ENCODE results near the gene KIAA0040.

Gene KIAA0040

GRCh38 chr1:175195798-175196197 lies 3.2 kb upstream of the KIAA0040 start:
- no peak for DNase-seq (ENCODE audit: low spot score)
- Histone ChIP-seq H3K4me3 (ENCODE audit: severe bottlenecking) (no peak overlapping the region), H3K9me3 (ENCODE audit: severe bottlenecking) (no peaks in the 10 kb centered on the region), H3K4me1 (ENCODE audit: insufficient read depth, poor library complexity, severe bottlenecking) (peaks cover 55% of the 10 kb centered on the region), H3K27me3 (ENCODE audit: insufficient read depth, poor library complexity, severe bottlenecking) (no peaks in the 10 kb centered on the region), H3K36me3 (ENCODE audit: low read depth) (no peaks in the 10 kb centered on the region; the same call in 1 of the 2 replicates), H3K27ac (ENCODE audit: poor library complexity, severe bottlenecking) (peak overlapping the region; percentile 85)
- TF ChIP-seq, protein P1, sequence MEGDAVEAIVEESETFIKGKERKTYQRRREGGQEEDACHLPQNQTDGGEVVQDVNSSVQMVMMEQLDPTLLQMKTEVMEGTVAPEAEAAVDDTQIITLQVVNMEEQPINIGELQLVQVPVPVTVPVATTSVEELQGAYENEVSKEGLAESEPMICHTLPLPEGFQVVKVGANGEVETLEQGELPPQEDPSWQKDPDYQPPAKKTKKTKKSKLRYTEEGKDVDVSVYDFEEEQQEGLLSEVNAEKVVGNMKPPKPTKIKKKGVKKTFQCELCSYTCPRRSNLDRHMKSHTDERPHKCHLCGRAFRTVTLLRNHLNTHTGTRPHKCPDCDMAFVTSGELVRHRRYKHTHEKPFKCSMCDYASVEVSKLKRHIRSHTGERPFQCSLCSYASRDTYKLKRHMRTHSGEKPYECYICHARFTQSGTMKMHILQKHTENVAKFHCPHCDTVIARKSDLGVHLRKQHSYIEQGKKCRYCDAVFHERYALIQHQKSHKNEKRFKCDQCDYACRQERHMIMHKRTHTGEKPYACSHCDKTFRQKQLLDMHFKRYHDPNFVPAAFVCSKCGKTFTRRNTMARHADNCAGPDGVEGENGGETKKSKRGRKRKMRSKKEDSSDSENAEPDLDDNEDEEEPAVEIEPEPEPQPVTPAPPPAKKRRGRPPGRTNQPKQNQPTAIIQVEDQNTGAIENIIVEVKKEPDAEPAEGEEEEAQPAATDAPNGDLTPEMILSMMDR (IDR thresholded peaks at IDR 0.05; ENCODE audit: poor library complexity, severe bottlenecking): no peak
- ATAC-seq (ENCODE audit: low read depth): peak; percentile 23

- DNase-seq (ENCODE audit: low spot score): no peak
Measured at GRCh38 chr1:175195281-175195680, 2.7 kb upstream of the KIAA0040 start.

GRCh38 chr1:175193527-175193910 lies 943 bp upstream of the KIAA0040 start:
- H3K4me3 ChIP-seq (ENCODE audit: severe bottlenecking): no peak overlapping the region
- DNase-seq (ENCODE audit: low spot score) (no peak), ATAC-seq (ENCODE audit: low read depth) (no peak)
- H3K27me3 ChIP-seq (ENCODE audit: insufficient read depth, poor library complexity, severe bottlenecking): no peaks in the 10 kb centered on the region
- H3K9me3 ChIP-seq (ENCODE audit: severe bottlenecking): no peaks in the 10 kb centered on the region
- peaks cover 64% of the 10 kb centered on the region for H3K4me1 ChIP-seq (ENCODE audit: insufficient read depth, poor library complexity, severe bottlenecking)
- H3K27ac ChIP-seq (ENCODE audit: poor library complexity, severe bottlenecking): peak overlapping the region; percentile 85
- peaks cover 15% of the 10 kb centered on the region for H3K36me3 ChIP-seq (ENCODE audit: low read depth)
- TF ChIP-seq, protein P1 (IDR thresholded peaks at IDR 0.05; ENCODE audit: poor library complexity, severe bottlenecking): no peak

More at GRCh38 chr1:175195281-175195680, 2.7 kb upstream of the KIAA0040 start:
- H3K9me3 ChIP-seq (ENCODE audit: severe bottlenecking): no peaks in the 10 kb centered on the region
- no peak for ATAC-seq (ENCODE audit: low read depth)
- H3K27me3 ChIP-seq (ENCODE audit: insufficient read depth, poor library complexity, severe bottlenecking): no peaks in the 10 kb centered on the region
- peak overlapping the region; percentile 85 for H3K27ac ChIP-seq (ENCODE audit: poor library complexity, severe bottlenecking)
- H3K36me3 ChIP-seq (ENCODE audit: low read depth): no peaks in the 10 kb centered on the region; the same call in 1 of the 2 replicates
- TF ChIP-seq, protein P1 (IDR thresholded peaks at IDR 0.05; ENCODE audit: poor library complexity, severe bottlenecking): no peak
- peaks cover 60% of the 10 kb centered on the region for H3K4me1 ChIP-seq (ENCODE audit: insufficient read depth, poor library complexity, severe bottlenecking)
- H3K4me3 ChIP-seq (ENCODE audit: severe bottlenecking): no peak overlapping the region

GRCh38 chr1:175192111-175192629 lies 406 bp downstream of the KIAA0040 start:
- DNase-seq (ENCODE audit: low spot score) (no peak), ATAC-seq (ENCODE audit: low read depth) (peak; percentile 35)
- Histone ChIP-seq H3K4me3 (ENCODE audit: severe bottlenecking) (peak overlapping the region; percentile 62), H3K36me3 (ENCODE audit: low read depth) (peaks cover 19% of the 10 kb centered on the region), H3K9me3 (ENCODE audit: severe bottlenecking) (no peaks in the 10 kb centered on the region), H3K27me3 (ENCODE audit: insufficient read depth, poor library complexity, severe bottlenecking) (no peaks in the 10 kb centered on the region), H3K4me1 (ENCODE audit: insufficient read depth, poor library complexity, severe bottlenecking) (peaks cover 52% of the 10 kb centered on the region), H3K27ac (ENCODE audit: poor library complexity, severe bottlenecking) (peak overlapping the region; percentile 85)
- TF ChIP-seq, protein P1 (IDR thresholded peaks at IDR 0.05; ENCODE audit: poor library complexity, severe bottlenecking): no peak

DNA sequence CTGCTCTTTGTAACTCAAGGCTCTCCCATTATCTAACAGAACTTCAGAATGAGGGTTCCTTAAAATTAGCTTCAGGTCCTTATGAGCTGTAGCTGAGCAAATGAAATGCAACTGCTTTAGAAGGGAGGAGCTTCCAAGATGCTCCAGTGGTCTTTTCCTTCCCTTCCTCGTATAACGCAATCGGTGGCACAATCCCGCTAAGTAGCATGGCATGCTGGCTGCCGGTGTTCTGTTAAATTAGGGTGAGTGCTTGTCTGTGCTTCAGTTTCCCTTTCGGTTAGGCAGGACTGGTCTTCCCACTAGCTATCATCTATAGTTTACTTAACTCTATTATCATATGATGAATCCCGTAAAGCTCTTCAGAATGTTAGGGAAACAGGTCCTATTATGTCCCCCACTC lies 917 bp downstream of the KIAA0040 start:
- Histone ChIP-seq H3K27me3 (ENCODE audit: insufficient read depth, poor library complexity, severe bottlenecking) (no peaks in the 10 kb centered on the region), H3K36me3 (ENCODE audit: low read depth) (peaks cover 25% of the 10 kb centered on the region), H3K4me1 (ENCODE audit: insufficient read depth, poor library complexity, severe bottlenecking) (peaks cover 47% of the 10 kb centered on the region), H3K27ac (ENCODE audit: poor library complexity, severe bottlenecking) (peak overlapping the region; percentile 85), H3K9me3 (ENCODE audit: severe bottlenecking) (no peaks in the 10 kb centered on the region), H3K4me3 (ENCODE audit: severe bottlenecking) (peak overlapping the region; percentile 62)
- TF ChIP-seq, protein P1 (IDR thresholded peaks at IDR 0.05; ENCODE audit: poor library complexity, severe bottlenecking): no peak
- ATAC-seq (ENCODE audit: low read depth) (no peak), DNase-seq (ENCODE audit: low spot score) (no peak)
